ENCODE data around the gene PAQR3. TPM values are rescaled to one million over a fixed set of nuclear protein-coding genes. Genes with fewer than 3 reads are reported as not detected.
A peak's percentile ranks its signal among the peaks of the same experiment; 100 is the strongest.

Gene PAQR3
- total and polyA plus RNA-seq, 12 donors = 3.6 to 10.6 (median 7.9) TPM

GRCh38 chr4:78930016-78930629 lies 9.1 kb downstream of the PAQR3 start:
- Histone ChIP-seq H3K4me3 (no peak overlapping the region), H3K36me3 (peaks cover 0 to 69% (median 6%) of the 10 kb centered on the region in 9 donors), H3K9me3 (no peaks in the 10 kb centered on the region), H3K4me1 (no peaks in the 10 kb centered on the region), H3K27me3 (no peaks in the 10 kb centered on the region), H3K27ac (no peak overlapping the region)
- no peak for TF ChIP-seq CTCF (IDR thresholded peaks at IDR 0.05)
- ATAC-seq (no peak), DNase-seq (no peak)
- intact Hi-C loops (cut with DNase I) = no loop called here
- WGBS, 2 donors = 95 to 97% methylated on average over 6 of the region's 6 CpGs

- DNase-seq = no peak
- no peak overlapping the region for H3K27ac ChIP-seq
- no peak for ATAC-seq
- intact Hi-C loops (cut with DNase I) = no loop called here
- H3K4me1 ChIP-seq = peaks cover 0 to 4% (median 0%) of the 10 kb centered on the region in 9 donors
- WGBS, 2 donors = 95 to 96% methylated on average over 9 of the region's 9 CpGs
- no peaks in the 10 kb centered on the region for H3K9me3 ChIP-seq
- peaks cover 0 to 70% (median 6%) of the 10 kb centered on the region in 9 donors for H3K36me3 ChIP-seq
- no peak for TF ChIP-seq CTCF (IDR thresholded peaks at IDR 0.05)
- no peak overlapping the region for H3K4me3 ChIP-seq
- no peaks in the 10 kb centered on the region for H3K27me3 ChIP-seq
Measured at GRCh38 chr4:78928835-78929234, 10.4 kb downstream of the PAQR3 start.

- no peak for ATAC-seq
- intact Hi-C loops (cut with DNase I) = no loop called here
- Histone ChIP-seq H3K4me1 (peaks cover 0 to 5% (median 0%) of the 10 kb centered on the region in 9 donors), H3K9me3 (no peaks in the 10 kb centered on the region), H3K4me3 (no peak overlapping the region), H3K36me3 (peaks cover 0 to 73% (median 6%) of the 10 kb centered on the region in 9 donors), H3K27me3 (no peaks in the 10 kb centered on the region), H3K27ac (no peak overlapping the region)
- TF ChIP-seq CTCF (IDR thresholded peaks at IDR 0.05) = no peak
- 75 to 88% methylated on average over 1 of the region's 1 CpG for WGBS, 2 donors
- DNase-seq = no peak
Measured at GRCh38 chr4:78926826-78927225, 12.4 kb downstream of the PAQR3 start.

GRCh38 chr4:78923464-78924312 lies 15.6 kb downstream of the PAQR3 start:
- peak in 3 of 9 donors; percentile 7 to 39 (median 22) for TF ChIP-seq CTCF (IDR thresholded peaks at IDR 0.05)
- WGBS, 2 donors = 66 to 78% methylated on average over 4 of the region's 4 CpGs
- Histone ChIP-seq H3K27ac (no peak overlapping the region), H3K4me3 (no peak overlapping the region), H3K9me3 (no peaks in the 10 kb centered on the region), H3K4me1 (peaks cover 0 to 5% (median 0%) of the 10 kb centered on the region in 9 donors), H3K36me3 (peaks cover 0 to 64% (median 0%) of the 10 kb centered on the region in 9 donors), H3K27me3 (no peaks in the 10 kb centered on the region)
- no peak for ATAC-seq
- DNase-seq = no peak
- intact Hi-C loops (cut with DNase I) = no loop called here
